Measurements from ENCODE around the gene ZC3H6.

GRCh38 chr2:112343827-112344585 lies 68.6 kb downstream of the ZC3H6 start:
- TF ChIP-seq EZH2phosphoT487 (IDR thresholded peaks at IDR 0.05; ENCODE audit: low read length) (no peak), CTCF (IDR thresholded peaks at IDR 0.05; ENCODE audit: low read length) (no peak)
